WTC11 (cell line): ENCODE measurements around the gene KDM3B. TPM values are rescaled to one million over a fixed set of nuclear protein-coding genes. Genes with fewer than 3 reads are reported as not detected.
A peak's percentile ranks its signal among the peaks of the same experiment; 100 is the strongest.

Experiments
- ATF2 ChIP-seq: sonication (generic); formaldehyde crosslinking; IDR thresholded peaks from 2 replicates; pipeline ENCODE4 v1.8.1; 2022; ENCODE audit warnings: low read depth, missing genetic modification reagents, borderline replicate concordance
- CREB1 ChIP-seq: sonication (generic); formaldehyde crosslinking; IDR thresholded peaks from 2 replicates; pipeline ENCODE4 v1.8.0; 2023; ENCODE audit warnings: mild to moderate bottlenecking, missing genetic modification reagents
- E2F4 ChIP-seq: sonication (generic); formaldehyde crosslinking; IDR thresholded peaks from 2 replicates; pipeline ENCODE4 v1.8.1; 2022; ENCODE audit warnings: low read depth, mild to moderate bottlenecking, moderate library complexity, missing genetic modification reagents, borderline replicate concordance
- ETV6 ChIP-seq: sonication (generic); formaldehyde crosslinking; IDR thresholded peaks from 2 replicates; pipeline ENCODE4 v1.8.1; 2022; ENCODE audit warnings: mild to moderate bottlenecking, missing genetic modification reagents
- FOXP1 ChIP-seq: sonication (generic); formaldehyde crosslinking; IDR thresholded peaks from 2 replicates; pipeline ENCODE4 v1.8.0; 2022; ENCODE audit warnings: missing genetic modification reagents, mild to moderate bottlenecking, moderate library complexity, borderline replicate concordance
- FOXP4 ChIP-seq: sonication (generic); formaldehyde crosslinking; IDR thresholded peaks from 2 replicates; pipeline ENCODE4 v1.8.0; 2022; ENCODE audit warnings: mild to moderate bottlenecking, missing genetic modification reagents
- HMGXB4 ChIP-seq: sonication (generic); formaldehyde crosslinking; IDR thresholded peaks from 2 replicates; pipeline ENCODE4 v1.8.1; 2023; ENCODE audit warnings: mild to moderate bottlenecking, moderate library complexity, missing genetic modification reagents
- IRF1 ChIP-seq: sonication (generic); formaldehyde crosslinking; IDR thresholded peaks from 2 replicates; pipeline ENCODE4 v1.8.0; 2023; ENCODE audit warnings: missing genetic modification reagents
- MLX ChIP-seq: sonication (generic); formaldehyde crosslinking; IDR thresholded peaks from 2 replicates; pipeline ENCODE4 v1.8.1; 2023; ENCODE audit warnings: mild to moderate bottlenecking, missing genetic modification reagents, moderate library complexity
- NFYB ChIP-seq: sonication (generic); formaldehyde crosslinking; conservative IDR thresholded peaks from 2 replicates; pipeline ENCODE4 v1.8.0; 2022; ENCODE audit warnings: low read depth, missing genetic modification reagents
- PREB ChIP-seq: sonication (generic); formaldehyde crosslinking; IDR thresholded peaks from 2 replicates; pipeline ENCODE4 v1.8.1; 2022; ENCODE audit warnings: mild to moderate bottlenecking, missing genetic modification reagents, moderate library complexity, borderline replicate concordance
- RELA ChIP-seq: sonication (generic); formaldehyde crosslinking; IDR thresholded peaks from 2 replicates; pipeline ENCODE4 v1.8.1; 2022; ENCODE audit warnings: missing genetic modification reagents, mild to moderate bottlenecking, borderline replicate concordance
- SMAD3 ChIP-seq: sonication (generic); formaldehyde crosslinking; IDR thresholded peaks from 2 replicates; pipeline ENCODE4 v1.8.0; 2022; ENCODE audit warnings: missing genetic modification reagents, mild to moderate bottlenecking, borderline replicate concordance
- SMAD4 ChIP-seq: sonication (generic); formaldehyde crosslinking; IDR thresholded peaks from 2 replicates; pipeline ENCODE4 v1.8.0; 2022; ENCODE audit warnings: mild to moderate bottlenecking, missing genetic modification reagents
- SP1 ChIP-seq: sonication (generic); formaldehyde crosslinking; conservative IDR thresholded peaks from 2 replicates; pipeline ENCODE4 v1.8.1; 2022; ENCODE audit warnings: missing genetic modification reagents
- TEAD4 ChIP-seq: sonication (generic); formaldehyde crosslinking; IDR thresholded peaks from 2 replicates; pipeline ENCODE4 v1.8.0; 2022; ENCODE audit warnings: mild to moderate bottlenecking, missing genetic modification reagents
- ZNF138 ChIP-seq: sonication (generic); formaldehyde crosslinking; conservative IDR thresholded peaks from 2 replicates; pipeline ENCODE4 v1.8.1; 2022; ENCODE audit warnings: mild to moderate bottlenecking, moderate library complexity, missing genetic modification reagents
- ZNF281 ChIP-seq: sonication (generic); formaldehyde crosslinking; IDR thresholded peaks from 2 replicates; pipeline ENCODE4 v1.8.0; 2023; ENCODE audit warnings: mild to moderate bottlenecking, missing genetic modification reagents
- ZNF532 ChIP-seq: fragments of 250-450 bp; sonication (Bioruptor Pico); IDR thresholded peaks from 2 replicates; pipeline ENCODE4 v1.9.0; 2021; ENCODE audit warnings: mild to moderate bottlenecking, borderline replicate concordance
- ZNF671 ChIP-seq: fragments of 250-450 bp; sonication (Bioruptor Pico); IDR thresholded peaks from 2 replicates; pipeline ENCODE4 v1.8.0; 2021; ENCODE audit warnings: mild to moderate bottlenecking
- total RNA-seq: library from RNA; stranded (reverse); gene quantifications from 3 replicates; pipeline ENCODE4 v1.2.3, GENCODE V29; 2021

Gene KDM3B
- total RNA-seq, 1 experiment from 2014 or later: 87.9 TPM

GRCh38 chr5:138337685-138338410 is 14.6 kb upstream of the KDM3B start, which contains the start of gene FAM53C (continued):
- TF ChIP-seq ZNF532 (CRISPR knock-in tag) (0 out of 2 replicates have a peak, but pooled peaks have one; percentile 70), FOXP4 (CRISPR knock-in tag) (peak; percentile 65), SMAD4 (CRISPR knock-in tag) (no peak), CREB1 (CRISPR knock-in tag) (peak; percentile 19; the same call in 1 of the 2 replicates), ETV6 (CRISPR knock-in tag) (peak; percentile 88; the same call in 1 of the 2 replicates), FOXP1 (CRISPR knock-in tag) (peak; percentile 80), E2F4 (CRISPR knock-in tag) (no peak), ZNF281 (CRISPR knock-in tag) (peak; percentile 96), MLX (CRISPR knock-in tag) (no peak), ZNF138 (CRISPR knock-in tag) (no peak), RELA (CRISPR knock-in tag) (peak; percentile 72; the same call in 1 of the 2 replicates), PREB (CRISPR knock-in tag) (no peak), HMGXB4 (CRISPR knock-in tag) (peak; percentile 44; the same call in 1 of the 2 replicates), IRF1 (CRISPR knock-in tag) (0 out of 2 replicates have a peak, but pooled peaks have one; percentile 38), ZNF671 (peak; percentile 82; the same call in 1 of the 2 replicates), SMAD3 (no peak), SP1 (CRISPR knock-in tag) (peak; percentile 71; the same call in 1 of the 2 replicates), ATF2 (CRISPR knock-in tag) (no peak), NFYB (CRISPR knock-in tag) (no peak), TEAD4 (CRISPR knock-in tag) (no peak)
